SK-N-SH (cell line): ENCODE results near the gene MYB. TPM values are rescaled to one million over a fixed set of nuclear protein-coding genes. Genes with fewer than 3 reads are reported as not detected.

Experiments
- CTCF ChIA-PET: fragments of 300-600, 350-600 bp; formaldehyde crosslinking; extraction: SDS; loops from one replicate; lab custom pipeline; 2021; lab: Yijun Ruan, JAX
- POLR2A ChIA-PET: fragments of 350-600 bp; sonication (Branson Sonifier 250); formaldehyde crosslinking; extraction: SDS; loops from one replicate; lab custom pipeline; 2020; ENCODE audit warnings: antibody characterized with exemption, inconsistent platforms; lab: Yijun Ruan, JAX
- DNase-seq: peaks from one replicate; pipeline ENCODE4 v3.0.0; 2012
- H2AFZ ChIP-seq: fragments of 200-600 bp; sonication (generic); 2 replicates; pipeline ENCODE4 v1.8.1; 2016; ENCODE audit warnings: antibody characterized with exemption, mild to moderate bottlenecking, low read depth
- H3F3A ChIP-seq: fragments of 200-600 bp; sonication (generic); replicated peaks from 2 replicates; pipeline ENCODE3; 2016; ENCODE audit warnings: antibody characterized with exemption, mild to moderate bottlenecking; ENCODE audit not compliant: insufficient read depth
- H3K27ac ChIP-seq, 2 experiments: fragments of 200-500 bp in 1 of 2; fragments of 200-600 bp in 1 of 2; sonication (Bioruptor generic) in 1 of 2; sonication (generic), shearing (Covaris generic) in 1 of 2; 2 replicates each; pipeline versions ENCODE4 v1.5.1 to v1.6.1; 2014 to 2016; ENCODE audit warnings: low read depth in 2 of 2, inconsistent platforms in 1 of 2, low read length in 1 of 2, mild to moderate bottlenecking in 1 of 2, mixed read lengths in 1 of 2
- H3K27me3 ChIP-seq: fragments of 200-600 bp; sonication (generic), shearing (Covaris generic); 2 replicates; pipeline ENCODE4 v1.6.1; 2016; ENCODE audit warnings: mixed run types; ENCODE audit not compliant: insufficient read depth
- H3K36me3 ChIP-seq, 2 experiments: fragments of 200-500 bp in 1 of 2; fragments of 200-600 bp in 1 of 2; sonication (Bioruptor generic) in 1 of 2; sonication (generic) in 1 of 2; replicated peaks in 1 of 2; 2 replicates each; pipeline versions ENCODE3 to v1.5.1; 2014 to 2016; ENCODE audit warnings: low read length in 1 of 2, mild to moderate bottlenecking in 1 of 2; ENCODE audit not compliant: insufficient read depth in 2 of 2, control insufficient read depth in 1 of 2
- H3K4me1 ChIP-seq, 2 experiments: fragments of 200-500 bp in 1 of 2; fragments of 200-600 bp in 1 of 2; sonication (Bioruptor generic) in 1 of 2; sonication (generic), shearing (Covaris generic) in 1 of 2; 2 replicates each; pipeline versions ENCODE4 v1.5.1 to v1.6.1; 2014 to 2016; ENCODE audit warnings: low read depth in 1 of 2, low read length in 1 of 2, mixed run types in 1 of 2; ENCODE audit not compliant: insufficient read depth in 2 of 2, control insufficient read depth in 1 of 2
- H3K4me2 ChIP-seq: fragments of 200-600 bp; sonication (generic), shearing (Covaris generic); 2 replicates; pipeline ENCODE4 v1.6.1; 2017; ENCODE audit warnings: mixed run types
- H3K4me3 ChIP-seq, 2 experiments: fragments of 200-500 bp in 1 of 2; fragments of 200-600 bp in 1 of 2; sonication (Bioruptor generic) in 1 of 2; sonication (generic), shearing (Covaris generic) in 1 of 2; 2 replicates each; pipeline versions ENCODE4 v1.5.1 to v1.8.1; 2014 to 2016; ENCODE audit warnings: low read depth in 2 of 2, inconsistent platforms in 1 of 2, low read length in 1 of 2, mild to moderate bottlenecking in 1 of 2, mixed read lengths in 1 of 2, moderate library complexity in 1 of 2
- H3K79me2 ChIP-seq: fragments of 200-600 bp; sonication (generic); 2 replicates; pipeline ENCODE4 v1.8.1; 2017; ENCODE audit warnings: mild to moderate bottlenecking; ENCODE audit not compliant: insufficient read depth
- H3K9ac ChIP-seq: fragments of 200-600 bp; sonication (generic); 2 replicates; pipeline ENCODE4 v1.6.1; 2017; ENCODE audit warnings: mixed run types
- H3K9me2 ChIP-seq: fragments of 200-600 bp; sonication (generic); 2 replicates; pipeline ENCODE4 v1.6.1; 2017; ENCODE audit warnings: mixed run types
- H3K9me3 ChIP-seq: fragments of 200-600 bp; sonication (generic); 2 replicates; pipeline ENCODE4 v1.6.1; 2017; ENCODE audit warnings: mixed run types, mild to moderate bottlenecking, moderate library complexity
- H4K20me1 ChIP-seq: fragments of 200-600 bp; sonication (generic); 2 replicates; pipeline ENCODE4 v1.6.1; 2017; ENCODE audit warnings: mild to moderate bottlenecking, mixed run types; ENCODE audit not compliant: insufficient read depth
- CHD2 ChIP-seq: fragments of 150-350 bp; IDR thresholded peaks from 2 replicates; pipeline ENCODE4 v1.6.1; 2018; ENCODE audit warnings: low read length; ENCODE audit not compliant: partially characterized antibody
- FOSL2 ChIP-seq: IDR thresholded peaks from 2 replicates; pipeline ENCODE4 v1.4.0; 2012; ENCODE audit warnings: low read depth, mild to moderate bottlenecking, moderate library complexity, borderline replicate concordance
- GATA2 ChIP-seq: sonication (generic); formaldehyde crosslinking; IDR thresholded peaks from 2 replicates; pipeline ENCODE4 v1.5.0; 2020; ENCODE audit warnings: mild to moderate bottlenecking, missing genetic modification reagents
- IRF3 ChIP-seq: fragments of 150-350 bp; IDR thresholded peaks from 2 replicates; pipeline ENCODE4 v1.6.1; 2016; ENCODE audit warnings: mild to moderate bottlenecking, low read depth, low read length
- JUND ChIP-seq: IDR thresholded peaks from 2 replicates; pipeline ENCODE4 v1.4.0; 2012
- MEF2A ChIP-seq: IDR thresholded peaks from 2 replicates; pipeline ENCODE4 v1.4.0; 2012; ENCODE audit warnings: low read depth, borderline replicate concordance
- REST ChIP-seq: IDR thresholded peaks from 2 replicates; pipeline ENCODE4 v1.6.1; 2012; ENCODE audit warnings: mild to moderate bottlenecking, low read depth, low read length, moderate library complexity
- RFX5 ChIP-seq: IDR thresholded peaks from 2 replicates; pipeline ENCODE4 v1.6.1; 2012; ENCODE audit warnings: mild to moderate bottlenecking, improper control_type of control experiment, low read length
- USF2 ChIP-seq: fragments of 150-350 bp; IDR thresholded peaks from 2 replicates; pipeline ENCODE4 v1.6.1; 2017; ENCODE audit warnings: antibody characterized with exemption, low read length, low read depth, borderline replicate concordance
- ZBTB33 ChIP-seq: IDR thresholded peaks from 2 replicates; pipeline ENCODE4 v1.4.0; 2012; ENCODE audit warnings: low read depth, borderline replicate concordance
- WGBS: methylation state at CpG from one replicate; pipeline ENCODE4 v1.1.6; 2017; ENCODE audit warnings: low lambda C conversion rate; 5-methylcytosine and 5-hydroxymethylcytosine counted together
- polyA plus RNA-seq, 3 experiments: library from polyadenylated mRNA; depleted of rRNA; stranded (reverse); fragments of >200 nt; gene quantifications; 2 replicates each; pipeline ENCODE4 v1.2.3, GENCODE V29; 2012

Gene MYB
- polyA plus RNA-seq, 1 of the 3 experiments (the other 2 are of a cell fraction): 0.85 TPM

DNA sequence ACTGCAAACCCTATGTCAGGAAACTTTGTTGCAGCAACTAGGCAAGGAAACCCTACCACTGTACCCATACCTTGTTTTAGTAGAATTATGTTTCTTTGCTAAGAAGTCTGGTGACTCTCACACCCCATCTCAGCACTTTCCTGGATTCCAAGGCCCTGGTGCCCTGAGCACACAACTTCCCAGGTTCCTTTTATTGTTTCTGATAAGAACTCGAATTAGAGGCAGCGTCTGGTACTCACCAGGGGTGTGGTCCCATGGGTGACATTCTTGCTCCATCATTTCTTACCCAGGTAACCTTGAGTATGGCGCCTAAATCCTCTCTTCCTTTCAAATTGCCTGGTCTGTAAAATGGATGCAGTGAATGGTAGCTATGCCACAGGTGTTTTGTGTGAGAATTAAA lies 34.1 kb downstream of the MYB start:
- Histone ChIP-seq H3K27me3 (no peaks in the 10 kb centered on the region), H3K4me2 (no peak overlapping the region), H2AFZ (no peak overlapping the region), H3K27ac (no peak overlapping the region), H3K4me1 (peaks cover 0 to 9% of the 10 kb centered on the region in 2 experiments; a peak in 1 of 4 replicates), H3K9me2 (no peaks in the 10 kb centered on the region), H3K9ac (no peak overlapping the region), H3K36me3 (peaks cover 0 to 2% of the 10 kb centered on the region in 2 experiments), H3K79me2 (no peaks in the 10 kb centered on the region), H3K4me3 (no peak overlapping the region), H4K20me1 (no peaks in the 10 kb centered on the region), H3K9me3 (no peaks in the 10 kb centered on the region), H3F3A (no peaks in the 10 kb centered on the region)
- POLR2A ChIA-PET: no interaction called here
- no peak for DNase-seq
- WGBS: 82% methylated on average over 3 of the region's 3 CpGs
- CTCF ChIA-PET: interaction anchor here (2.7 kb wide), 1 partner anchor 20 kb away, joined by 6 read pairs; no protein-coding TSS in a partner anchor
- no peak for TF ChIP-seq IRF3
- TF ChIP-seq MEF2A: no peak
- TF ChIP-seq RFX5: no peak
- TF ChIP-seq USF2: no peak
- no peak for TF ChIP-seq FOSL2
- TF ChIP-seq REST: no peak
- TF ChIP-seq ZBTB33: no peak

DNA sequence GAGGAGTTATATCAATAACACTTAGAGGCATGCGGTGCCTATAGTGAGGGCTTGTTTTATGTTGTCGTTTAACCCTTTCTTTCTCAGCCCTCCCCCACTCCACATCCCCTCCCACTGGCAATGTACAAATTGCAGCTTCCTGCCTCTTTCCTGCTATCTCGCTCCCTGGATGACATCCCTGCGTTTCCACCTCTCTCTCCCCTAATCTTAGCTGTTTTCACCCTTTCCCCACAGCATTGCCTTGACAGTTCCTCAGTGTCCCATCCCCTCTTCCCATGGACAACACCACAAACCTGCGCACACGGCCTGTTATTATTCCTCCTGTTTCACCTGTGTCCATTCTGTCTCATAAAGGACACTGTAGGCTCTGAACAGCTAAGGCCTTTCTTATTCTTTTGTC lies 34.5 kb downstream of the MYB start:
- Histone ChIP-seq H3K4me3 (no peak overlapping the region), H3K9me2 (no peaks in the 10 kb centered on the region), H3K27me3 (no peaks in the 10 kb centered on the region), H2AFZ (no peak overlapping the region), H3K36me3 (no peaks in the 10 kb centered on the region), H3F3A (no peaks in the 10 kb centered on the region), H3K9me3 (no peaks in the 10 kb centered on the region), H3K4me1 (peaks cover 0 to 9% of the 10 kb centered on the region in 2 experiments; a peak in 1 of 4 replicates), H3K4me2 (no peak overlapping the region), H3K79me2 (no peaks in the 10 kb centered on the region), H4K20me1 (no peaks in the 10 kb centered on the region), H3K27ac (no peak overlapping the region), H3K9ac (no peak overlapping the region)
- ChIA-PET POLR2A (no interaction called here), CTCF (interaction anchor here (2.7 kb wide), 1 partner anchor 19 kb away, joined by 6 read pairs; no protein-coding TSS in a partner anchor)
- DNase-seq: no peak
- TF ChIP-seq JUND (no peak), CHD2 (no peak), GATA2 (CRISPR knock-in tag) (no peak)
- WGBS: 97% methylated on average over 6 of the region's 6 CpGs
